Right lobe of liver (tissue), 4 donors: ENCODE results near the gene ST6GALNAC5.

ENCODE experiments used
- POLR2A ChIP-seq: fragments of 450-650 bp; IDR thresholded peaks from one replicate; pipeline ENCODE4 v1.6.1; 2017; ENCODE audit warnings: antibody characterized with exemption, mild to moderate bottlenecking
- TF ChIP-seq, protein P1 (sequence below), 4 donors: fragments of 200-600 bp in 3 of 4; fragments of 450-650 bp in 1 of 4; IDR thresholded peaks; one replicate each; pipeline versions ENCODE4 v1.5.1 to v1.8.0; 2016 to 2022; ENCODE audit warnings: antibody characterized with exemption in 4 of 4, mild to moderate bottlenecking in 2 of 4
- donor health status: DM: no; HTN: no; CAD: no.
- donor health status: DM: no; HTN: no; CAD: no.
- donor health status: DM: no; HTN: yes; CAD: no.

DNA sequence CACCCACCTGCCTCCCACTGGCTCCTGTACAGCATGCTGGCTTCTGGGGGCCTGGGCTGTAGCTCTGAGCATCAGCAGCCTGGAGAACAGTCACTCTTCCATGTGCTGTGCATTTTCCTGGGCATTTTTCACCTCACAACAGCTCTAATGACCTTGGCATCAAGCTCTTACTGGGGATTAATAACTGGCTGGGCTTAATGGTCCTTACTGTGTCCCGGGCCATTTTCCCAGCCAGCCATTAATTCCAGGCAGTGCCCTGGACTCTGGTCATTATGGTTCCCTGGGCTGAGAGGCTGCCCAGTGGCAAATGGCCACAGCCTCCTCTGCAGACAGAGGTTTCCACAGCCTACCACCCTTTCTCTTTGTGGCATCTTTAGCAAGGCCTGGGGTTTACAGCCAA is 171.8 kb downstream of the ST6GALNAC5 start:
- TF ChIP-seq, protein P1, sequence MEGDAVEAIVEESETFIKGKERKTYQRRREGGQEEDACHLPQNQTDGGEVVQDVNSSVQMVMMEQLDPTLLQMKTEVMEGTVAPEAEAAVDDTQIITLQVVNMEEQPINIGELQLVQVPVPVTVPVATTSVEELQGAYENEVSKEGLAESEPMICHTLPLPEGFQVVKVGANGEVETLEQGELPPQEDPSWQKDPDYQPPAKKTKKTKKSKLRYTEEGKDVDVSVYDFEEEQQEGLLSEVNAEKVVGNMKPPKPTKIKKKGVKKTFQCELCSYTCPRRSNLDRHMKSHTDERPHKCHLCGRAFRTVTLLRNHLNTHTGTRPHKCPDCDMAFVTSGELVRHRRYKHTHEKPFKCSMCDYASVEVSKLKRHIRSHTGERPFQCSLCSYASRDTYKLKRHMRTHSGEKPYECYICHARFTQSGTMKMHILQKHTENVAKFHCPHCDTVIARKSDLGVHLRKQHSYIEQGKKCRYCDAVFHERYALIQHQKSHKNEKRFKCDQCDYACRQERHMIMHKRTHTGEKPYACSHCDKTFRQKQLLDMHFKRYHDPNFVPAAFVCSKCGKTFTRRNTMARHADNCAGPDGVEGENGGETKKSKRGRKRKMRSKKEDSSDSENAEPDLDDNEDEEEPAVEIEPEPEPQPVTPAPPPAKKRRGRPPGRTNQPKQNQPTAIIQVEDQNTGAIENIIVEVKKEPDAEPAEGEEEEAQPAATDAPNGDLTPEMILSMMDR (IDR thresholded peaks at IDR 0.05): no peak
- no peak for TF ChIP-seq POLR2A
